ENCODE data around the gene DNAH2.

DNA sequence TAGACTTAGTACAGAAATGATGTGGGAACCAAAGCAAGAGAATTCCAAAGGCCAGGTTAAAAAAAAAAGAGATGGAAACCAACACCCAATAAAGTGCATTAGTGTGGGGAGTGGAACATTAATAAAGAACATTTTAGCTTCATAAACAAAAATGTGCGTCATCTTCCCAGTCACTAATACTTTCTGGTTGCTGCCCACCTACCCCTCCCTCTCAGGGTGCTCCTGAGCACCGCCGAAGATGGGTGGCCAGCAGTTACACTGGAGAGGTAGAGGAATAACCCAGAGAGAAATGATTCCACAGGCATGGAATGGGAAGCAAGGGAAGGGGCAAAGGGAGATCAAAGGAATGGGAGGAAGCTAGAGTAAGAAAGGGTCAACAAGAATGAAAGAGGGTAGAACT, 165.1 kb downstream of the DNAH2 start:
- no peak for TF ChIP-seq POLR2AphosphoS5 (IDR thresholded peaks at IDR 0.05; ENCODE audit: low read depth, low read length)
- TF ChIP-seq, protein P1, sequence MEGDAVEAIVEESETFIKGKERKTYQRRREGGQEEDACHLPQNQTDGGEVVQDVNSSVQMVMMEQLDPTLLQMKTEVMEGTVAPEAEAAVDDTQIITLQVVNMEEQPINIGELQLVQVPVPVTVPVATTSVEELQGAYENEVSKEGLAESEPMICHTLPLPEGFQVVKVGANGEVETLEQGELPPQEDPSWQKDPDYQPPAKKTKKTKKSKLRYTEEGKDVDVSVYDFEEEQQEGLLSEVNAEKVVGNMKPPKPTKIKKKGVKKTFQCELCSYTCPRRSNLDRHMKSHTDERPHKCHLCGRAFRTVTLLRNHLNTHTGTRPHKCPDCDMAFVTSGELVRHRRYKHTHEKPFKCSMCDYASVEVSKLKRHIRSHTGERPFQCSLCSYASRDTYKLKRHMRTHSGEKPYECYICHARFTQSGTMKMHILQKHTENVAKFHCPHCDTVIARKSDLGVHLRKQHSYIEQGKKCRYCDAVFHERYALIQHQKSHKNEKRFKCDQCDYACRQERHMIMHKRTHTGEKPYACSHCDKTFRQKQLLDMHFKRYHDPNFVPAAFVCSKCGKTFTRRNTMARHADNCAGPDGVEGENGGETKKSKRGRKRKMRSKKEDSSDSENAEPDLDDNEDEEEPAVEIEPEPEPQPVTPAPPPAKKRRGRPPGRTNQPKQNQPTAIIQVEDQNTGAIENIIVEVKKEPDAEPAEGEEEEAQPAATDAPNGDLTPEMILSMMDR (IDR thresholded peaks at IDR 0.05 in 2 of 3, conservative IDR thresholded peaks at IDR 0.05 in 1 of 3; ENCODE audit: borderline replicate concordance in 1 of 3, insufficient read depth in 1 of 3, low read depth in 2 of 3, low read length in 2 of 3) = no peak
- no peak for TF ChIP-seq JUND (IDR thresholded peaks at IDR 0.05)
- TF ChIP-seq CEBPB (IDR thresholded peaks at IDR 0.05; ENCODE audit: low read depth) = no peak
- no peak for TF ChIP-seq EZH2 (IDR thresholded peaks at IDR 0.05)
